GM12865 (cell line): ENCODE results near the gene C11orf58.

Experiments used
- DNase-seq: peaks from one replicate; pipeline ENCODE4 v3.0.0; 2010; ENCODE audit warnings: low read depth
- H3K4me3 ChIP-seq: 2 replicates; pipeline ENCODE4 v1.5.1; 2011; ENCODE audit warnings: mild to moderate bottlenecking, low read depth, low read length, control low read depth
- CTCF ChIP-seq: IDR thresholded peaks from 2 replicates; pipeline ENCODE4 v1.5.1; 2011; ENCODE audit warnings: low read length, control low read depth, low read depth, inconsistent platforms; ENCODE audit not compliant: insufficient read depth; ENCODE audit errors: missing control alignments

C11orf58 gene

GRCh38 chr11:16778876-16779275 lies 40.4 kb downstream of the C11orf58 start:
- no peak overlapping the region for H3K4me3 ChIP-seq
- DNase-seq, result no peak
- TF ChIP-seq CTCF, result no peak

GRCh38 chr11:16779436-16779835 lies 41.0 kb downstream of the C11orf58 start:
- DNase-seq, result no peak

GRCh38 chr11:16780146-16780545 lies 41.7 kb downstream of the C11orf58 start:
- TF ChIP-seq CTCF, result no peak
- no peak for DNase-seq

More at GRCh38 chr11:16779436-16779835, 41.0 kb downstream of the C11orf58 start:
- no peak overlapping the region for H3K4me3 ChIP-seq
- TF ChIP-seq CTCF, result no peak

GRCh38 chr11:16780698-16781550 lies 42.5 kb downstream of the C11orf58 start:
- H3K4me3 ChIP-seq, result no peak overlapping the region
- no peak for TF ChIP-seq CTCF
- DNase-seq, result no peak

More at GRCh38 chr11:16780146-16780545, 41.7 kb downstream of the C11orf58 start:
- no peak overlapping the region for H3K4me3 ChIP-seq

GRCh38 chr11:16781936-16782919 lies 43.8 kb downstream of the C11orf58 start:
- TF ChIP-seq CTCF, result no peak
- H3K4me3 ChIP-seq, result no peak overlapping the region
- no peak for DNase-seq

- no peak for TF ChIP-seq CTCF
- no peak for DNase-seq
- H3K4me3 ChIP-seq, result no peak overlapping the region
Measured at GRCh38 chr11:16783321-16783801, 44.9 kb downstream of the C11orf58 start.
